Hippocampal formation (tissue), 2 donors: ENCODE measurements around the gene TRAF3.

Experiments
- DNase-seq, 2 donors: peaks; one replicate each; lab custom pipeline; 2025; lab: John Stamatoyannopoulos, UW

The TRAF3 gene

DNA sequence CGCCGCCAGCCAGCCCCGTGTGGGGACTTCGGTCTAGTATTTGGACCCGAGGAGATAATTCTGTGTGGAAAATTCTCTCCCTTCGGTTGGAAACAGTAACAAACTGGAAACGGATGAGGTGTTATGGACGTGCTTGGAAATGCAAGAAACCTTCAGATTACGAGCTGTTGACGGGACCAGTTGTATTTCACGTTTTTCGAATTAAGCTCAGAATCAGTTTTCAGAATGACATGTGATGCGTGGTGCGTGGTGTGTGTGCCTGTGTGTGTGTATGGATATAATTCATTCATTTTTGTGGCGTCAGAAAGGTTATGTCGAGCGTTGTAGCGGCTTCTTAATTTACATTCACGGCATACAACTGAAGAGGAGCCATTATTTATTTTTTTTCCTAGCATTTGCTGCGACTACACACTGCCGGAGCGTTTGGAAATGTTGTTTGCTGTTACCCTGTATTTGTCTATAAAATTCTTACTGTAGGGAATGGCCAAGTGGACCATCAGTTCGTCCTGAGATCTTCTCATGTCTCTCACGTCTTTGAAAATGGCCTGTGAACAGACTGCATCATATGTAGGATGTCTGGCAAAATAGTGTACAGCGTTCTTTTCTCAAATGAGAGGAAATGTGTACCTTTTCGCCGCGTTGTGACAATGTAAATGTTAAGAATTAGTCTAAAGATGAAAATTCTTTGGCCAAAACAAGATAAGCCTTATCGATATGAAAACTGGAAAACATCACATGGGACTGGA is 1.3 kb downstream of the TRAF3 start:
- no peak for DNase-seq

DNA sequence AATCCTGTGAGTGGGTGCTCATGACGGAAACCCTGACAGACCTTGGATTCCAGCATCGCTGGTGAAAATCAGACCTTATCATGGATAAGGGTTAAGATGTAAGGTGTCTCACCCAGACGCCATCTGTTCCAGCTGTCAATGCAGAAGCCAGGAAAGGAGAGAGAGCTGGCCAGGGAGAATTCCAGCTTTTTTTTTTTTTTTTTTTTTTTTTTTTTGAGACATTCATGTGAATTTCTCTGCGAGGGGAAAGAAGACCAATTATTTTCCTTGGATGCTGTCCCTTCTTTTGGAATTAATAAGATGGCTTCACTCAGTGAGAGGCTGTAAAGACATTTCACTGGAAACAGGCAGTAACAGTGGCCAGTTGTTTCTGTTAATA is 1.8 kb downstream of the TRAF3 start:
- no peak for DNase-seq

DNA sequence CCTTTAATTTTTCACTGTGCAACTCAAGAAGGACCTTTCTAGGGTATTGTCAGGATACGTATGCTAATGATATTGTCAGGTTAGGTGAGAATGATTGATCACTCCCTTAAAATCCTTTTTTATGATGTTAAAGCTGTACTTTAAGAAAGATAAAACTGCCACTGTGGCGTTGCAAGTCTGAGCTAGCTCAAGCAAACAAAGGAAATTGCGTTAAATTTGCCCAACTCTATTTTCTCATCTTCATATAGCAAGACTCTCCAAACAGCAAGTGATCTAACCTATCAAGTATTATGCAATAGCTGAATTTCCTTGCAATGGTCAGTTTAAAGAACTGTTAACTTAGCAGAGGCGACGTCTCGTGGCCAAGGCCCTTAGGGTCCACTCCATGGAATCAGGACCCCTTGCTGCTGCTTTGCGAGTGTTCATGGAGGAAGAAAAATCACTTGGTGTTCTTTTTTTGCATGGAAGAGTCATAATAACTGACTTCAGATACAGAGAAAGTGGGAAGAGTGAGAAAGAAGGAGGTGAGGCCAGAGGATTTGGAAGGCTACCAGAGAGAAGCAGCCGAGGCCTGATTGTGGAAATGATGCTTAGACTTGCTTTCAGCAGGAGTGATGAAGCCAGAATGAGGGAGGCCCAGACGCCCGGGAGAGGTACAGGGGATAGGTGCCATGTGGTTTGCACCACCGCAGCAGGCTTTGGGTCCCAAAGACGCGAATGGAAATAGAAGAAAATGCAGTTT is 2.5 kb downstream of the TRAF3 start:
- no peak for DNase-seq

DNA sequence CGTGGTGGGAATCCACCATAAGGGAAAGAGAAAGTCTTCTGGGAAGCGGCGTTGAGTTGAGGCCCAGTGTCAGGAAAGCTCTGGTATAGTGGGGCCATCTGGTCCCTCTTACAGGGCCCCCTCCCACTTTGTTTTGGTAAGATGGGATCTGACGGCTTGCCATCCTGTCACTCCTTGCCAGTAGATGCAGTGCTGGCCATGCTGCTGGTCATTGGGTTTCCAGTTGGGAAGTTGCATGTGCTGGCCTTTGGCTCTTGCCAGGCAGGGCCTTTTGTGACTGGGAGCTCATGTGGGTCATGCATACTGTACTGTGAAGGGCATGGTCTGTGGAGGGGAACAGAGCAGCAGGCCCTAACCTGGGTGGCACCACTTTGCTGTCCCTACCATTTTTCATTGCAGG is 3.8 kb downstream of the TRAF3 start:
- no peak for DNase-seq

DNA sequence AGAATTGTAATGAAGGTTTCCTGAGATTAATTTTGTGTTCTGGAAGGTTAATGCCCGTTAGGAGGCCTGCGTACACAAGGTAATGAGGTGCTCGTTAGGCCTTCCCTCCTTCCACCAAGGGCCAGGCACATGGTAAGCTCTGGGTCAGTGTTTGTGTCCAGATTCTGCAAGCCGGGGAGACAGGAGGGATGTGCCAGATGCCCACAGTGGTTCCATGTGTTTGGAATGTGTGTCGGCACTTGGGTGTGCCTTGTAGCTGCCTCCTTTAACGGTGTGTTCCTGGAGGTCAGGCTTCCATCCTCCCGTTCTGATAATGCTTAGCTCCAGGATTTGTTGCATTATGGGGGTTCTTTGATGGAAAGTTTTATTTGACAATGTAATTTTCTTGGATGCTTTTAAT is 5.7 kb downstream of the TRAF3 start:
- DNase-seq, result no peak

DNA sequence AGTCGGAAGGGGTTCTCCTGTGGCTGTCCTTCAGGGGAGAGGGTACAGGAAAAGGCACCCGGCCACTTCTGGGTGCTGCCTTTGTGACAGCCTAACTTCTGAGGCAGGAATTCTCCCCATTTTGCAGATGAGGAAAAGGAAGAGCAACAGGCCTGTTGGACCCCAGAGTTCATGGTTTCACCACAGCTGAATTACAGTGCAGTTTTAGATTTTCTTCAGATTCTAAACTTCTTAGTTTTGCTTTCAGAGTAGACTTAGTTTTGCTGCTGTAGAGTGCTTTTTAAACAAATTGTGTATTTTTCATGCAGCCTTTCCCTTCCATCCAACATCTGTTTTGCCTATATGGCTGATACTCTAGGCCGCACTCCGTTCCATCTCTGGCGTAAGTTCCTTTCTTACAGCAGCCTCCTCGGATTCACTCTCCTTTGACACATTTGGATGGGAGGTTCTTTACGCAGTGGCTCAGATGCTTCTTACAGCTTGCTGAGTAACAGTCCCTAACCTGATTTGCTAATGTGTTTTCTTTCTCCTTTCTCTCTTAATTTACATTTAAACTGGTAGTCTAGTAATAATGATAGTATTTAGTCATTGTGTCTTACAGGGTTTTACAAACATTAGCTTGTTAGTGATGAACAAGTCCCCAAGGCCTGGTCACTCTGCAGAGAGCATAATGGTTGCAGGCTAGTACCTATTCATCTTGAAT is 7.8 kb downstream of the TRAF3 start:
- no peak for DNase-seq

DNA sequence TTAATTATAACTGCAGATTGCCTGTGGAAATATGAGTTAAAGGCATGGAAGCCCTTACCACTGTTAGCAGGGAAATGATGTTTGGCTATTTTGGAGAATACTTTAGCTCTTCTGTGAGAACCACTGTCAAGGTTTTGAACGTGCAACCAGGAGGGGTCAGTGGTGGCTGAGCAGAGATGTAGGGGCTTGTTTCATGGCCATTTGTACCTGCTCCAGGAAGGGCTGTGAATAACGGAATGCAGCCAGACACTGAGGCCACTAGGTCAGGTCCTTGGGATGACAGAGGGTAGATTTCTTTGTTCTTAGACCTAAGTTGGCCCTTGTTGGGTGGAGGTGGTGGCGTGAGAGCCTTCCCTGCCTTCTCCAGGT is 8.3 kb downstream of the TRAF3 start:
- no peak for DNase-seq

DNA sequence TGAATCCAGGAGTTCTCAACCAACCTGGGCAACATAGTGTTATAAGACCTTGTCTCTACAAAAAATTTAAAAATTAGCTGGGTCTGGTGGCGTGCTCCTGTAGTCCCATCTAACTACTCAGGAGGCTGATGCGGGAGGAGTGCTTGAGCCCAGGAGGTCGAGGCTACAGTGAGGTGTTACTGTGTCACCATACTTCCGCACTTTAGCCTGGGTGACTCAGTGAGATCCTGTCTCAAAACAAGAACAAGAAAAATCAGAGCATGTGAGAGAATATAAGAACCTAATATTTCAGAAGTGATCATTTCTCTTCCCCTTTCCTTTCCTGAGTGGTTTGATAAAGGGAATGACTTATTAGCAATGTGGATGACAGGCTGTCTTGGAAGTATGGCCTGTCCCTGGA is 9.5 kb downstream of the TRAF3 start:
- no peak for DNase-seq

DNA sequence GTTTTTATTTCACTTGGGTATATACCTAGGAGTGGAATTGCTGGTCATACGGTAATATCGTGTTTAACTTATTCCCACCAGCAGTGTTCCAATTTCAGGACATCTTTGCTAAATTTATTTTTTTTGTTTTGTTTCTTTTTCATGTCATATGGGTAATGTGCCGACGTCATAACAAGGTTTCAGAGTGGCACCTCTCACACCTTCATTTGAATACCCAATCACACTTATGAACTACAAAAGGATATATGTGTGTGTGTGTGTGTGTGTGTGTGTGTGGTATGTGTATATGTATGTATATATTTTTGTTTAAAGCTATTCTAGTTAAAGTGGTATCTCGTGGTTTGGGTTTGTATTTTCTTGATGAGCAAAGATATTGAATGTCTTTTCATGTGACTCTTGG is 12.1 kb downstream of the TRAF3 start:
- DNase-seq, result no peak

DNA sequence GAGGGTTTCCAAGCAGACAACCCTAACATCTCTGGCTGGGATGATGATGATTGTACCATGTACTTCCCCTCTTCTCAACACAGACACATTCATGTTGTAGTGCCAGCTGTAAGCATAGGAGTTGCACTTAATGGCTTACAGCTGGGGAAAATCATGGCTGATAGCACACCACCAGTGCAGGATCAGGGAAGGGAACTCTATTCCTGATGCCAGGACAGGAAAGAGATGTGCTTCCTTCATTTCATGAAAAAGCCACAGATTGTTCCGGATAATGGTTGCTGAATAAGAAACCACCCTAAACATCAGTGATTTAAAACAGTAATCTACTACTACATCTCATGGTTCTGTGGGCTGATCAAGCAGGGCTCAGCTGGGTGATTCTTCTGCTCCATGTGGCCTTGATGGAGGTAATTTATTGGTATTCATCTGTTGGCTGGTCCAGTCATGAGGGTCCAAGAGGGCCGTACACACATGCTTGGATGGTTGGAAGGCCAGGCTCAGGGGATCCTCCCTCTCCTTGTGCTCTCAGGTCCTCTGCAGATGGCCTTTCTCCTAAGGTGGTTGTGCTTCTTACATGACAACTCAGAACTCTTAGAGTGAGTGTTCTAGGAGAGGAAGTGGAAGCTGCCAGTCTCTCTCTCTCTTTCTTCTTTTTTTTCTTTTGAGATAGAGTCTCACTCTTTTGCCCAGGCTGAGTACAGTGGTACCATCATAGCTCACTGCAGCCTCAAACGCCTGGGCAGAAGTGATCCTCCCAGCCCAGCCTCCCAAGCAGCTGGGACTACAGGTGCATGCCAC is 16.5 kb downstream of the TRAF3 start:
- no peak for DNase-seq

DNA sequence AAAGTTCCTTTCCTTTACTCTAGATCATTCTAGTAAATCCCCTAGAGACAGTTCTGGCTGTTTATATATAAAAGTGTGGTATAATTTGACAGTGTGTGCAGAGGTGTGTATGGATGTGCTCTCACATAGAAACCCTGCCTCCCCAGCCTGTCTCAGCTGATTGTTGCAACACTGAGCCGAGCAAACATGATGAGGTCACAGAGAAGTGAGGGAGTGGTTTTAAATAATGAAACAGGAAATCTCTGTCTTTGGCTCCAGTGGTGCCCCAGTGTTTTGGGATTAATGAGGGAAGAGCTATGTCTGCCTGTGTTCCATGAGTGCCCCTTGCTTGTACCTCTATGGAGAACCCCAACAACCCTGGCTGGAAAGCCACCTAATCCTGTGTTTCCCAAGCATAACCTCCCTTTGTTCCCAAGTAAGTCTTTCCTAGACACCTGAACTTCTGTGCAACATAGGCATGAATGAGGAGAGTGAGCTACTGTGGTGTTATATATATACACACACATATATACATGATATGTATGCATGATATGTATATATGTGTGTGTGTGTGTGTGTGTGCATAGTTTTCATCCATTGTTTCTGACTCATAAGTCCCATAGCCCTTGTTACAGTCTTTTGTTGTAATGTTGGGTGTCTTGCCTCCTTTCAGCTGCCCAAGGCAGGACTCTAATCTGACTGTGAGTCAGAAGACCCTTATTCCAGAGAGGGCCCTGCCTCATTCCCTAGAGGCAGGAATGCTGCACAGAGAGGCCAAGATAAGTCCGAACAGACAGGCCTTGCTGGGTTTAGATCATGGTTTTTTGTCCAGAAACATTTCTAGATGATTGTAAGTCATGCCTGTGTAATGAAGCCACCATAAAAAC is 18.0 kb downstream of the TRAF3 start:
- no peak for DNase-seq

DNA sequence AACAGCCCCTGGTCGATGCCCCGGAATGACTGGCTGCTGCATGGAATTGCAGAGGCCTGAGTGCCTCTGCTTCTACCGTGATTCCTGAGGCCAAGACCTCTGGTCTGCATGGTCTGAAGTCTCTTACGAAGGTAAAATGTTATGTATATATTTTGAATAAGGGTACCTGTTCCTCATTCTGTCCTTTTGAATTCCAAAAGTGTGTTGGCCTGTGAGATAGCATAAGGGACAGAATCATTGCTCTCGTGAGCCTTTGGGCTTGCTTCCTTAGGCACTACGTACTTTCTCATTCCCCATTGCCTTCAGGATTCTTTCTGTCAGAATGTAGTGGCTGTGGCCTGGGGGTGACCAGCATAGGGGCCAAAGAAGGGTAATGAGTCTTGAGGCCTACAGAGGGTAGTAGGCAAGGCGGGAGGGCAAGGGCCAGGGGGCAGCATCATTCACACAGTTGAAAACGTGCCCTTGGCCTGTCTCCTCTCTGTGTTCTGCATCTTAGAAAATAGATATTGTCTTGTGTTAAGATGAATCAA is 19.5 kb downstream of the TRAF3 start:
- DNase-seq, result no peak

DNA sequence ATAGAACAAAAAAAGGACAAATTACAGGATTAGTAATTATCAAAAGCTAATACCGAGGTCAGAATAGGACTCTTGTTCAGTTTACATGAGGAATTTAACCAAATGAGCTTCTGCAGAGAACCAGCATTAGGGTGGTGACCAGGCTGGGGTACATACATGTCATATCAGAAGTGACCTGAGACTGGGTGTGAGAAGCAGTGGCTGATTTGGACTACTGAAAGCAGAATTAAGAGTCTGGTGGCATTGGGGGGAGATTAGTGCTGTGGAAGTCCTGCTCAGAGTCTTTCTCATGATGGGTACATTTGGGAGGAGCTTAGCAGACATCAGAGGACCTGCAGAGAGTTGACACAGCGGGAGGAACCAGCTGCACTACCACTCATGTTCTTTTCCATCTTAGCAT is 21.7 kb downstream of the TRAF3 start:
- no peak for DNase-seq

DNA sequence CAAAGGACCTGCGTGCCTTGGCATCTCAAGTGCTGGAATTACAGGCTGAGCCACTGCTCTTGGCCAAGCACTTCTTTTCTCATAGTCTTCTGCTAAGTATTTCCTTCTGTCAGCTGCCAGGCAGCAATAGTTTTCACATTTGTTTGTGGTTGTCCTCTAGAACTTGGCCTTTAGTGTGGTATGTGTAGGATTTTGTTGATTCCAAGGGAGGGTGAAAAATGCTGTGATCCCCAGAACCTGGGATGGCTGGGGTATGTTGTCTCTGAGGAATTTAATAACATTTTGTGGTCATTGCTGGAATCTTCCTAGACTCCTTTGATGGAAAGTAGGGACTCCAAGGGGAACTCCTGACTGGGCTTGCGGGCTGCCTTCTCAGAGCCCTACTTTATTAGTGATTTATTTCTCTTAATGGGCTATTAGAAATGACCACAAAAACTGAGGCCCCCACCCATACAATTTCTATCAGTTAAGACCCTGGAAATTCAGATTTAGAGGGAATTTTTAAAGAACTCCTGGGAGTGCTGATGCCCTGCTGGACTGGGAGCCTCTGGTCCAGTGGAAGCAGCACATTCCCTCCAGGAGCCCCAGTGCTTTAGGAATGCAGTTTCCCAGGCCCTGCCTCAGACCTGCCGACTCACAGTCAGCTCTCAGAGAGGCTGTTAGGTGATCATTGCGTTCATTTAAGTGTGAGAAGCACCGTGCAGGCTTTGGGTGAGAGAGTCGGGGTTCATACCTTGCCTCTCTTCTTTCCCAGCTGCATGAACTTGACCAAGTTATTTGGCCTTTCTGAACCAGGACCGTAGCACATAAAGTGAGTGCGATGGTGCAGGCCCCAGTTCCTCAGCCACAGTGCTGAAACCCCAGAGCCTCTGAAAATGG is 22.7 kb downstream of the TRAF3 start:
- DNase-seq, result no peak

DNA sequence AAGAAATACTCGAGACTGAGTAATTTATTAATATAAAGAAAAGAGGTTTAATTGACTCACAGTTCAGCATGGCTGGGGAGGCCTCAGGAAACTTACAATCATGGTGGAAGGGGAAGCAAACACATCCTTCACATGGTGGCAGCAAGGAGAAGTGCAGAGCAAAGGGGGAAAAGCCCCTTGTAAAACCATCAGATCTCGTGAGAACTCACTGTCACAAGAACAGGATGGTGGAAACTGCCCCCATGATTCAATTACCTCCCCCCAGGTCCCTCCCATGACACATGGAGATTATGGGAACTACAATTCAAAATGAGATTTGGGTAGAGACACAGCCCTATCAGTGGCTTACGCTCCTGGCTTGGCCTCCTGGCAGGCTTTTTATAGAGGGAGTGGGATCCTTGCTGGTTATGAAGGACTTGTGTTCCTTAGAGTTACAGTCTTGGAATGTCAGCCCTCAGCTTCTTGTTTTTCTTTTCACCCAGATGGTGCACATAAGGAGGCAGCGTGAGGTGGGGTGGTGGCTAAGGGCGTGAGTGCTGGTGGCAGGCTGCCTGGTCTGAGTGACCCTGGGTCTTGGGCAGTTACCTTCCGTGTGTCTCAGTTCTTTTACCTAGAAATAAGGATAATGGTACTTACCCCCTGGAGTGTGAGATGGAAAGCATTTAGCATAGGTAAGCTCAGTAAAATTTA is 25.7 kb downstream of the TRAF3 start:
- DNase-seq, result no peak

DNA sequence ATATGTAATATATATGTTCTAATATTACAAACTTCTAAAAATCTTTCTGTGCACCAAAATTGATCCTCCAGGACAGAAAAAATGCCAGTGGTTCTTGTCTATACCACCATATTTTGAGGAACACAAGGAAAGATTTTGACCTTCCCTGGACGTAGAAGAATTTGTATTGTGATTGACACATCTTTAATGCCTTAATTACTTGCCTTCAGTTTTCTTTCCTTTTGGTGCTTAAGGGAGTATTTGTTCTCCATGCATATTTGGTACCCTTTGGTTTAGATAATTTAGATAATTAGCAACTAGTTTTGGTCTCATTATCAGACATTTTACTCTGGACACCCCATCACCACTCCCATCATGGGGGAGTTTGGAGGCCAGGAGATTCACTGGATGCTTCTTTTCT is 27.6 kb downstream of the TRAF3 start:
- no peak for DNase-seq

DNA sequence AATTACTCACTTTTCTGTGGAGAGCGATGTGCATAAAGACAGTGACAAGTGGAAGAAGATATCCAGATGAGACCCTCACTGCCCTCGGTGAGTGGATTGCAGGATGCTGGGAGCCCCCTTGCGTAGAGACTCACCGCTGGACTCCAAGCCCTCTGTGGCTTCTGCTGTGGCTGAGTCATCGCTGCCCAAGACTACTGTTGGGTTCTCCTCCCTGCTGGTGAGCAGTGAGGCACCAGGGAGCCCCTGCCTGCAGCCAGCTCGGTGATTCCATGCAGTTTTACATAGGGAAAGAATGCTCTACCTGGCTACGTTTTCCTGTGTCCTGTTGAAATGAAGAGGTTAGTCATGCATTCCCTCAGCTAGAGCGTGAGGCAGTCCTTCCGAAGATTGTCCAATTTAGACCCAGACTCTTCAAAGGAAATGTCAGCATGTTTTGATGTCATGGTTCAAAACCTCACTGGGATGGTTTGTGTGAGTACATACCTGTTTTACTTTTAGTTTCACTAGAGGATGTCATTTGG is 28.2 kb downstream of the TRAF3 start:
- DNase-seq, result no peak

DNA sequence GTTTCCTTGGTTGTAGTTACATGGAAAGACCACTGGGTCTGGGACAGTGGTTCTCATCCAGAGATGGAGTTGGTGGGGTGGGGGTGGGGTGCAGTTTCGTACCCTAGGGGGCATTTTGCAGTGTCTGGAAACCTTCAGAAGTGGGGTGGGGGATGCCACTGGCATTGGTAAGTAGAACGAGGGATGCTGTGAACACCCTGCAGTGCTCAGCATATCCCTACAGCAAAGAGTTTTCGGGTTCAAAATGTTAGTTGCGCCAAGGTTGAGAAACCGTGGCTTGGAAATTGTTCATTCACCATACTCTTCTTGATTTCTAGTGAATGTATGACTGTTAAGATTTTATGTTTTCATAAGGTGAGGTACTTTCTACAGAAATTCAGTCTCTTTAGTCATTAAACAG is 28.7 kb downstream of the TRAF3 start:
- no peak for DNase-seq

DNA sequence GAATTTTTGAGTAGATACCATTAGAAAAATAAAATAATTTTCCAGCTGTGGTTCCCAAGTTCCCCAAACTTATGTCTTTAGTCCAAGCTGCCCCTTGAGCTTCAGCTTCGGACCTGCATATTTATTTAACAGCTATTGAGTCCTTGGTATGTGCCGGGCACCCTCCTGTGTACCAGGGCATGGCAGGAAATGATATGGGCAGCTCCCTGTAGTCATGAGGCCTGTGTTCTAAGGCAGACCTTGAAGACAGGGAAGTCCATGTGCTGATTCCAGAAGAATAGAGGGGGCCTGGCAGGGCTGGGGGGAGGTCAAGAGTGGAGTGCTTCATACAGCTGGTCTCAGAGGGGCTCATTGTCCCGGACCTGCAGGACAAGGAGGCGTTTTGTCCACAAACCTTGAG is 29.2 kb downstream of the TRAF3 start:
- no peak for DNase-seq
